Endothelial cell of umbilical vein (primary cell): Measurements from ENCODE around the gene GTF3C5.

ENCODE experiments used
- EZH2 ChIP-seq: IDR thresholded peaks from 2 replicates; pipeline ENCODE4 v1.6.1; 2012; ENCODE audit warnings: borderline replicate concordance, low read depth, mild to moderate bottlenecking, moderate library complexity, low read length, inconsistent platforms; ENCODE audit not compliant: severe bottlenecking
- FOS ChIP-seq: IDR thresholded peaks from 2 replicates; pipeline ENCODE4 v1.6.1; 2011; ENCODE audit warnings: mild to moderate bottlenecking, low read length, moderate library complexity, borderline replicate concordance; ENCODE audit not compliant: insufficient read depth
- GATA2 ChIP-seq: IDR thresholded peaks from 2 replicates; pipeline ENCODE4 v1.7.0; 2011; ENCODE audit warnings: low read depth, mild to moderate bottlenecking, moderate library complexity, mixed read lengths, low read length; ENCODE audit not compliant: insufficient read length, insufficient read depth
- JUN ChIP-seq: IDR thresholded peaks from 2 replicates; pipeline ENCODE4 v1.6.1; 2011; ENCODE audit warnings: borderline replicate concordance, low read depth; ENCODE audit not compliant: insufficient read length, insufficient read depth
- MYC ChIP-seq: IDR thresholded peaks from one replicate; pipeline ENCODE4 v1.6.1; 2011; ENCODE audit warnings: mild to moderate bottlenecking, low read depth, low read length
- POLR2A ChIP-seq: IDR thresholded peaks from 2 replicates; pipeline ENCODE4 v1.6.1; 2012; ENCODE audit warnings: low read depth, mild to moderate bottlenecking, control low read depth, low read length
- POLR2AphosphoS5 ChIP-seq: IDR thresholded peaks from 2 replicates; pipeline ENCODE4 v1.6.1; 2012; ENCODE audit warnings: low read depth, mild to moderate bottlenecking, control low read depth, low read length, moderate library complexity; ENCODE audit not compliant: insufficient read depth
- TF ChIP-seq, protein P1 (sequence below), 2 donors: IDR thresholded peaks; 1 replicate in 1 of 2; 2 replicates in 1 of 2; pipeline ENCODE4 v1.5.1; 2011; ENCODE audit warnings: low read length in 2 of 2, mild to moderate bottlenecking in 2 of 2, moderate library complexity in 2 of 2, control low read depth in 1 of 2, inconsistent platforms in 1 of 2, low read depth in 1 of 2; ENCODE audit not compliant: insufficient read depth in 1 of 2; ENCODE audit errors: extremely low read depth in 1 of 2
- TF ChIP-seq, protein P2 (sequence below): IDR thresholded peaks from 2 replicates; pipeline ENCODE4 v1.6.1; 2011; ENCODE audit not compliant: insufficient read depth, insufficient read length

DNA sequence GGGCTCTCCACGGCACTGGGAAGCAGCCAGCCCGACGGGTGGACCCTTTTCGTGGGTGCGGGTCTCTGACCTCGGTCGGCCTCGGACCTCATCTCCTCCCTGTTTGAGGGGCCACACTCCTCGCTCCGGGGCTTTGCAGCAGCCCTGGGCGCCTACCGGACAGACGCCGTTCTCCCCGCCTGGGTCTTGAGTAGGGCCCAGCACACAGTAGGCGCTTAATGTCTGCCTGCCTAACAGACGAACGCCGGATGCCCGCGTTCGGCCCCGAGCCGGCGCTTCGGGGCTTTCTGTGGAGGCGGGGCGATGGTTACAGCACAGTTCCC lies 842 bp upstream of the GTF3C5 start:
- TF ChIP-seq, protein P1, sequence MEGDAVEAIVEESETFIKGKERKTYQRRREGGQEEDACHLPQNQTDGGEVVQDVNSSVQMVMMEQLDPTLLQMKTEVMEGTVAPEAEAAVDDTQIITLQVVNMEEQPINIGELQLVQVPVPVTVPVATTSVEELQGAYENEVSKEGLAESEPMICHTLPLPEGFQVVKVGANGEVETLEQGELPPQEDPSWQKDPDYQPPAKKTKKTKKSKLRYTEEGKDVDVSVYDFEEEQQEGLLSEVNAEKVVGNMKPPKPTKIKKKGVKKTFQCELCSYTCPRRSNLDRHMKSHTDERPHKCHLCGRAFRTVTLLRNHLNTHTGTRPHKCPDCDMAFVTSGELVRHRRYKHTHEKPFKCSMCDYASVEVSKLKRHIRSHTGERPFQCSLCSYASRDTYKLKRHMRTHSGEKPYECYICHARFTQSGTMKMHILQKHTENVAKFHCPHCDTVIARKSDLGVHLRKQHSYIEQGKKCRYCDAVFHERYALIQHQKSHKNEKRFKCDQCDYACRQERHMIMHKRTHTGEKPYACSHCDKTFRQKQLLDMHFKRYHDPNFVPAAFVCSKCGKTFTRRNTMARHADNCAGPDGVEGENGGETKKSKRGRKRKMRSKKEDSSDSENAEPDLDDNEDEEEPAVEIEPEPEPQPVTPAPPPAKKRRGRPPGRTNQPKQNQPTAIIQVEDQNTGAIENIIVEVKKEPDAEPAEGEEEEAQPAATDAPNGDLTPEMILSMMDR (IDR thresholded peaks at IDR 0.05; ENCODE audit: extremely low read depth in 1 of 2, insufficient read depth in 1 of 2, low read depth in 1 of 2, low read length in 2 of 2) = no peak
- TF ChIP-seq POLR2A = no peak
- TF ChIP-seq, protein P2, sequence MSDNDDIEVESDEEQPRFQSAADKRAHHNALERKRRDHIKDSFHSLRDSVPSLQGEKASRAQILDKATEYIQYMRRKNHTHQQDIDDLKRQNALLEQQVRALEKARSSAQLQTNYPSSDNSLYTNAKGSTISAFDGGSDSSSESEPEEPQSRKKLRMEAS = no peak
- no peak for TF ChIP-seq JUN
- TF ChIP-seq EZH2 = no peak
- no peak for TF ChIP-seq POLR2AphosphoS5
- no peak for TF ChIP-seq MYC
- no peak for TF ChIP-seq FOS
- TF ChIP-seq GATA2 = no peak
